WERI-Rb-1 (cell line): ENCODE data around the gene SGMS1.

ENCODE experiments used
- DNase-seq: peaks from one replicate; pipeline ENCODE4 v3.0.0-alpha.2; 2020
- H3K27ac ChIP-seq: fragments of 250-450 bp; sonication (Bioruptor Pico); 2 replicates; pipeline ENCODE4 v1.5.1; 2020; ENCODE audit warnings: mild to moderate bottlenecking, moderate library complexity
- H3K27me3 ChIP-seq: fragments of 250-450 bp; sonication (Bioruptor Pico); 2 replicates; pipeline ENCODE4 v1.5.1; 2021; ENCODE audit warnings: mild to moderate bottlenecking, low read depth, moderate library complexity; ENCODE audit not compliant: insufficient read depth, severe bottlenecking
- H3K36me3 ChIP-seq: fragments of 250-450 bp; sonication (Bioruptor Pico); 2 replicates; pipeline ENCODE4 v1.5.1; 2020; ENCODE audit warnings: mild to moderate bottlenecking, moderate library complexity
- H3K4me3 ChIP-seq: 2 replicates; pipeline ENCODE4 v1.5.1; 2011; ENCODE audit warnings: low read depth, mild to moderate bottlenecking, control low read depth, low read length
- H3K9me3 ChIP-seq: fragments of 250-450 bp; sonication (Bioruptor Pico); 2 replicates; pipeline ENCODE4 v1.5.1; 2021; ENCODE audit warnings: mild to moderate bottlenecking, moderate library complexity; ENCODE audit not compliant: severe bottlenecking
- CTCF ChIP-seq: IDR thresholded peaks from 2 replicates; pipeline ENCODE4 v1.5.1; 2011; ENCODE audit warnings: low read depth, mild to moderate bottlenecking, control low read depth, inconsistent platforms, low read length

SGMS1 gene

DNA sequence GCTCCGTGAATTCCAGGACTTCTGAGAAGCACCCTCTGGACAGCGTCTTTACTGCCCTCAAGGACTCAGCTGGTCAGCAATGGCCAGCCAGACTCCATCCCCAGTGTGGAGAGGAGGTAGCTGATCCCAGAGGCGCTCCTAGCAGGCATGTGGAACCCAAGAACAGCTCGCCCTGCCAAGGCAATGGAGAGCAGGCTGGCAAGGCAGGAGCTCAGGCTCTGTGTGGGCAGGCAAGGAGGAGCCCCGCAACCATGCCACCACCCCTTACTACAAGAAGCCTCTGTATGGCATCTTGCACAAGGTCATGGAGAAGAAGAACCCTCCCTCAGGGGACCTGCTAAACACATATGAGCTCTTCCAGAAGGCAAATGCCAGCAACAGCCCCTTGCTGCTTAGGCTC is 34.4 kb upstream of the SGMS1 start:
- Histone ChIP-seq H3K4me3 (no peak overlapping the region), H3K27ac (no peak overlapping the region), H3K27me3 (no peaks in the 10 kb centered on the region), H3K9me3 (no peaks in the 10 kb centered on the region), H3K36me3 (no peaks in the 10 kb centered on the region)
- DNase-seq = no peak
- TF ChIP-seq CTCF = no peak

DNA sequence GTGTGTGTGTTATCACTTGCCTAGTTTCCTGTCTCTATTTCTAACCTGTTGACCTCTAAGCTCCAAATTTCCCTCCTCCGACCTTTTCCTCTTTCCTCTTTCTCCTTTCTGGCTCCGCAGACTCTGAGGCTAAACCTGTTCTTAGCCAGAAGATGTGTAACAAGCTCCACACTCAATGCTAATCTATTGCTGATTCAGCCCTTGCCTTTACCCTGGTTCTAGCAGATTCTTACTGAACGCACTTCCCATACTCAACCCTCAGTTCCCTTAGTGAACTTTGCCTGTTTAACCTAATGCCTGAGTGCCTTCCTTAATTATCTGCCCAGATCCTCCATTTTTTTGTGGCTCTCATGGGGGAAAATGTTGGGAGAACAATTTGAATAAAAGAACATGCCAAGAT is 30.0 kb upstream of the SGMS1 start:
- Histone ChIP-seq H3K27ac (no peak overlapping the region), H3K27me3 (no peaks in the 10 kb centered on the region), H3K4me3 (no peak overlapping the region), H3K9me3 (no peaks in the 10 kb centered on the region), H3K36me3 (no peaks in the 10 kb centered on the region)
- TF ChIP-seq CTCF = no peak
- no peak for DNase-seq

GRCh38 chr10:50653142-50653541 is 29.4 kb upstream of the SGMS1 start:
- Histone ChIP-seq H3K4me3 (no peak overlapping the region), H3K36me3 (no peaks in the 10 kb centered on the region), H3K27ac (no peak overlapping the region), H3K9me3 (no peaks in the 10 kb centered on the region), H3K27me3 (no peaks in the 10 kb centered on the region)
- DNase-seq = no peak
- no peak for TF ChIP-seq CTCF

DNA sequence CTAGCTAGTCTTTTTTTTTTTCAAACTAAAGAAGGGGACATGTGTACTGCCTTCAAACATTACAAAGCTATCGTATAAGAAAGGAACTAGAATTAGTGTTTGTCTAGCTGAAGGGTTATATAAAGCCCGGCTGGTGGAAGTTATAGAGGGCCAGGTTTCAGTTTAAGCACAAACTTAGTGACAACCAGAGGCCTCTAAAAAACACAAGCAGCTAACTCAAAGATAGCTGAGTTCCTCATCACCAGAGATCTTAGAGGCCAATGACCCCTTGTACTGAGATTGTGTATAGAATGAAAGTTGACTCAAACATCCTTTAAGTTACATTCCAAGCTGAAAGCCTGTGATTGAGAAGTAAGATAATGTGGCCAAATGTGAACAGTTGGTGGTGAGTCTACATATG is 28.1 kb upstream of the SGMS1 start:
- DNase-seq = no peak
- no peaks in the 10 kb centered on the region for H3K27me3 ChIP-seq
- H3K9me3 ChIP-seq = no peaks in the 10 kb centered on the region
- no peak for TF ChIP-seq CTCF
- no peak overlapping the region for H3K4me3 ChIP-seq
- H3K36me3 ChIP-seq = no peaks in the 10 kb centered on the region
- no peak overlapping the region for H3K27ac ChIP-seq

DNA sequence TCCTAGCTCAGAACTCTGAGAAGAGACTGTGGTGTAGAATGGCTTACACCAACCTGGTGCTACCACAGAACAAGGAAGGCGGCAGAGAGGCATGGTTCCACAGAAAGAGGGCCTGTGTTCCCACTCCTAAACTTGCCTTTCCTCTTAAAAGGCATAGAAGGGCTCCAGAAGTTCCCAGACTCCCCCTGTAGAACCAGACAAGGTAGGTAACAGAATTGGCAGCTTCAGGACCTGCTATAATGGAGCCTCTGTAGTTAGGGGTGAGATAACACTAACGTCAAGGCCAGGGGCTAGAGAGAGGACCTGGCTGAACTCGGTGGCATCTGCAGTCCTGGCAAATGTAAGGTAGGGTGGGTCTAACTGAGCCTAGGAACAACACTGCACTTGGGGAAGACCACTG is 26.7 kb upstream of the SGMS1 start:
- Histone ChIP-seq H3K9me3 (no peaks in the 10 kb centered on the region), H3K4me3 (no peak overlapping the region), H3K27me3 (no peaks in the 10 kb centered on the region), H3K27ac (no peak overlapping the region), H3K36me3 (no peaks in the 10 kb centered on the region)
- no peak for TF ChIP-seq CTCF
- DNase-seq = no peak

DNA sequence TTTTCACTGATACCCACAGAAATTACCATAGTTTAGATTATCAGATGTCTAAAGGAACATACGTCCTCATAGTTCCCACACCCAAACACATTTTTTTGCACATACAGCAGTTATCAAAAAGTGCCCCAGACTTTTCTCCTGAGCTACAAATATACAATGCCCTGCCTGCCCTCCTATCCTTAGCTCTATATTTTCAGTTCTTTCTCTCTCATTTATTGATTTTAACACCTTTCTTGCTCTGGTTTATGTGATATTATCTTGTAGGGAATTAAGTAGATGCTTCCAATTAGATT is 25.1 kb upstream of the SGMS1 start:
- TF ChIP-seq CTCF = no peak
- Histone ChIP-seq H3K36me3 (no peaks in the 10 kb centered on the region), H3K9me3 (no peaks in the 10 kb centered on the region), H3K4me3 (no peak overlapping the region), H3K27ac (no peak overlapping the region), H3K27me3 (no peaks in the 10 kb centered on the region)
- DNase-seq = no peak
